ENCODE results near the gene UBTD2. TPM values are rescaled to one million over a fixed set of nuclear protein-coding genes. Genes with fewer than 3 reads are reported as not detected.

UBTD2 gene
- polyA plus RNA-seq, 6 donors from 2014 or later: 3.2 to 5.7 (median 4.1) TPM; not detected in 1

DNA sequence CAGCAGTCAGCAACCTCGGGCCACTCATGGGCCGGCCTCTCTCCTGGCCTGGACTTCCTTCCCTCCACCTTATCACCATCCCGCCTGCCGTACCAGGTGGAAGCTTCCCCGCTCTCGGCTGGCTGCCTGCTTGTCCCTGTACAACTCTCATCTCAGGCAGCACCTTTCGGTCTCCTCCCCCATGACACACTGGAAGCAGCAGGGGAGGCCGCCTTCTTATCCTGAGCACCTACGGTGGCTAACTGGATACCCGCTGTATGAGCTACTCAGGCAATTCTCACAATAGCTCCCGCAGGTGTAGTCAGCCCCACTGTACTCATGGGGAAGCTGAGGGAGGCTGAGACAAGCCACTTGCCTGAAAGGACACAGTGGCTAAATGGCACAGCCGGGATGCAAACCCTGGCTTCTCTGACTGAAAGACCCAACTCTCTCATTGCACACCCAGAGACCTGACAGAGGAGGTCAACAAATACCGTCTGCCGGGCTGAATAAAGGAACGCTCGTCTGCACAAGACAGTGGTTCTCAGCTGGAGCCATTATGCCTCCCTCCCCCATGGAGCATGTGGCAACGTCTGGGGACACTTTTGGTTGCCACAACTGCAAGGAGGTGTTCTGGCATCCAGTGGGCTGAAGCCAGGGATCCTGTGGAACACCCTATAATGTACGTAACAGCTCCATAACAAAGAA, 105.1 kb downstream of the UBTD2 start:
- DNase-seq (no peak), ATAC-seq (ENCODE audit: low read depth in 2 of 2) (no peak)
- H3K27me3 Mint-ChIP-seq: no peaks in the 10 kb centered on the region
- no peaks in the 10 kb centered on the region for H3K36me3 Mint-ChIP-seq
- H3K4me1 Mint-ChIP-seq: peaks cover 63 to 94% (median 89%) of the 10 kb centered on the region in 3 donors
- H3K27ac Mint-ChIP-seq: peak overlapping the region; percentile 96 to 99 (median 97)
- peak overlapping the region; percentile 76 to 92 (median 90) for H3K4me3 Mint-ChIP-seq
- no peaks in the 10 kb centered on the region for H3K9me3 Mint-ChIP-seq

DNA sequence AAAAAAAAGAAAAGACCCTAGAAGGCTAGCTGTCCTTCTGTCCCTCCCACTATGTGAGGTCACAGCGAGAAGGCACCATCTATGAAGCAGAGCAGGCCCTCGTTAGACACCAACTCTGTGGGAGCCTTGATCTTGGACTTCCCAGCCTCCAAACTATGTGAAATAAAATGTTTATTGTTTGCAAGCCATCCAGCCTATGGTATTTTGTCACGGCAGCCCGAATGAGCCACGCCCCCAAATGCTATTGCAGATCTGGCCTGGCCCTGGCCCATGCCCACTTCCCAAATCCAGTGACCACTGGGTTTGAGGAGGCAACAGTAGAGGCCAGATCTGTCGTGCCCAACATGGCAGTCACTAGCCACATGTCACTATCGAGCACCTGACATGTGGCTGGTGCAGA, 106.4 kb downstream of the UBTD2 start:
- ATAC-seq (ENCODE audit: low read depth in 2 of 2) (no peak), DNase-seq (no peak)
- Mint-ChIP-seq H3K27me3 (no peaks in the 10 kb centered on the region), H3K27ac (peak overlapping the region; percentile 72 to 99 (median 96)), H3K4me3 (peak overlapping the region in 7 of 8 donors; percentile 60 to 94 (median 88)), H3K36me3 (no peaks in the 10 kb centered on the region), H3K9me3 (no peaks in the 10 kb centered on the region), H3K4me1 (peaks cover 66 to 97% (median 90%) of the 10 kb centered on the region in 3 donors)

DNA sequence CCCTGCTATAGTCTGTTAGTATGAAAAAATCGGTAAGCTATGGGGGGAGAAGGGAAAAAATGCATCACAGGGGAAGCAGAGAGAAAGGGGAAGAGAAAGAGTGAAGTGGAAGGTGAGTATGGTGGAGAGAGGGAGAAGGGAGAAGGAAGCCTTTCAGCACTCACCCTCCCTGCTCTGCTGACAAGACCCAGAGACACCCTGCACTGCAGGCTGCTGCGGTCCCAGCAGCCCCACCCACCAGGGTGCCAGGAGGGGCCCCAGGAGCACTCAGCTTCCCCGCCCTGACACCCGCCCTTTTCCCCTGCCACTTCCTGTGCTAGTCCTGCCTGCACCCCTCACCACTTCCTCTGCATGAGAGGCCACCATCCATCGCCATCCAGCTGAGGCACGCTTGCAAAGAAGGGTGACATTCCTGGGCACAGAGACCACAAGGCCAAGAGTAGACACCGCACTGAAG, 108.3 kb downstream of the UBTD2 start:
- DNase-seq (peak; percentile 70), ATAC-seq (ENCODE audit: low read depth in 2 of 2) (peak; percentile 66 to 70)
- Mint-ChIP-seq H3K9me3 (no peaks in the 10 kb centered on the region), H3K4me1 (peaks cover 70 to 100% (median 92%) of the 10 kb centered on the region in 3 donors), H3K27ac (peak overlapping the region; percentile 93 to 99 (median 96)), H3K27me3 (no peaks in the 10 kb centered on the region), H3K4me3 (peak overlapping the region; percentile 84 to 94 (median 91)), H3K36me3 (no peaks in the 10 kb centered on the region)

DNA sequence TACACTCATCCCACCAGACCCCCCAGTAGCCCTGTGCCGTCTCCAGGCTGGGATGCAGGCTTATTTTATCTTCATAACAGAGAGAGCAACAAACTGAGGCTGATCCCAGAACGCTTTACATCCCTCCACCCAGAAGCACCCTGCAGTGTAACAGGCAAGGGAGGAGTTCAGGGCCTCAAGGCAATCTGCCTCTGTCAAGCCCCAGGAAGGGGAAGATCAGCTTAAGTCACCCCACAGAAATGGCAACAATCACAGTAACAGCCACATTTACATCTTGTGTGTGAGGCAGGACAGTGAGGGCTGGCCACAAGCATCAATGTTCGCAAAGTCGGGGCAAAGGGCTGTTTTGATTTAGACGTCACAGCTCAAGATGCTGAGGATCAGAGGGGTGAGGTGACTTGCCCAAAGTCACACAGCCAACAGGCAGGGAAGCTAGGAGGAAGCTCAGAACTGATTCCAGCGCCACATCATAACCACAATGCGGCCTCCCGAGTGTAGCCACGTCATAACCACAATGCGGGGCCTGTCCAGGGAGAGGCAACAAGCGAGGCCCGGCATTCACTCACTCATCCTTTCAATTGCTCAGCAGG, 109.9 kb downstream of the UBTD2 start:
- H3K27ac Mint-ChIP-seq: peak overlapping the region; percentile 89 to 99 (median 96)
- H3K9me3 Mint-ChIP-seq: no peaks in the 10 kb centered on the region
- peaks cover 4 to 9% of the 10 kb centered on the region in 2 donors for H3K36me3 Mint-ChIP-seq
- H3K4me3 Mint-ChIP-seq: peak overlapping the region; percentile 84 to 94 (median 91)
- DNase-seq: no peak
- H3K4me1 Mint-ChIP-seq: peaks cover 71 to 100% (median 92%) of the 10 kb centered on the region in 3 donors
- ATAC-seq (ENCODE audit: low read depth in 2 of 2): no peak
- H3K27me3 Mint-ChIP-seq: no peaks in the 10 kb centered on the region

DNA sequence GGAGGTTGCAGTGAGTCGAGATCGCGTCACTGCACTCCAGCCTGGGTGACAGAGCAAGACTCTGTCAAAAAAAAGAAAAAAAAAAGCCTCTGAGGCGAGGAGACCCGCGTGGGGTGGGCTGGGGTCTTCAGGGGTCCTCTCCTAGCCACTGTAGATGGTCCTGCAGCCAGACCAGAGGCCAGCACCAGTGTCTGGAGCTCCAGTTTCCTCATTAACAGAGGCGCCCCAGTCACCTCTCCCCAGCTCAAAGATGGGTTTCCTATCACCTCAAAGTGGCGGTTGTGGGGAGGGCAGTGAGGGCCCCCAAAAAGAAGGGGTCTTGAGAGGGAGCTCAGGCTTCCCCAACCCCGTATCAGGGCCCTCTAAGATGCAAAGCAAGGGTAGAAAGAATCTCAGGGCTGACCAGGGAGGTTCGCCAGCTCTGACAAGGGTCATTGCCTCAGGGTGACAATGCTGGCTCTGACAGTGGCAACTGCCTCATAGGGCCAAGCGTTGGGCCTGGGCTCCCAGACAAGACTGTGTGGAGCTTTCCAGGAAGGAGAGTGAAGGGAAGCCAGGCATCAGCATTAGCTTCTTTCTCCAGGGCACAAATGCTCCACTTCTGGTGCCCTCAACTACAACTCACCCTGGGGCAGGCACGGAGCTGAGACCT, 110.5 kb downstream of the UBTD2 start:
- no peak for ATAC-seq (ENCODE audit: low read depth in 2 of 2)

DNA sequence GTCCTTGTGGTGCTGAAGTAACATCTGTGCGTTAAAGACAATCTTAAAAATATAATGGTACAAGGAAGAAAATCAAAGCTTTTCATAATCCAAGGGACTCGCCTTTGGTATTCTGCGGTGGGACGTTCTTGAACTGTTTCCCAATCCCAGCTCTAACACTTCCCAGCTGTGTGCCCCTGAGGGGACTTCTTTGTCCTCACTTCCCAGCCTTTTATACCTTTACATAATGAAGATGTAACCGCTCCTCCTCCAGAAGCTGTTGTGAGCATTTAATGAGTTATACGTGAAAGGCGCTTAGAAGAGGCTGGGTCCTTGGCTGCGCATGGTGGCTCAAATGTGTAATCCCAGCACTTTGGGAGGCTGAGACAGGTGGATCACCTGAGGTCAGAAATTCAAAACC, 112.4 kb downstream of the UBTD2 start:
- H3K27ac Mint-ChIP-seq: peak overlapping the region in 4 of 6 donors; percentile 65 to 88 (median 82)
- H3K4me1 Mint-ChIP-seq: peaks cover 68 to 97% (median 77%) of the 10 kb centered on the region in 3 donors
- no peaks in the 10 kb centered on the region for H3K9me3 Mint-ChIP-seq
- no peaks in the 10 kb centered on the region for H3K27me3 Mint-ChIP-seq
- peaks cover 4 to 9% of the 10 kb centered on the region in 2 donors for H3K36me3 Mint-ChIP-seq
- ATAC-seq (ENCODE audit: low read depth in 2 of 2): no peak
- DNase-seq: no peak
- H3K4me3 Mint-ChIP-seq: peak overlapping the region in 1 of 8 donors; percentile 5

More for the DNA sequence above, 110.5 kb downstream of the UBTD2 start:
- no peak for DNase-seq
- peak overlapping the region; percentile 33 to 99 (median 58) for H3K27ac Mint-ChIP-seq
- peaks cover 67 to 100% (median 87%) of the 10 kb centered on the region in 3 donors for H3K4me1 Mint-ChIP-seq
- H3K4me3 Mint-ChIP-seq: peak overlapping the region; percentile 84 to 94 (median 91)
- H3K36me3 Mint-ChIP-seq: peaks cover 4 to 9% of the 10 kb centered on the region in 2 donors
- no peaks in the 10 kb centered on the region for H3K27me3 Mint-ChIP-seq
- no peaks in the 10 kb centered on the region for H3K9me3 Mint-ChIP-seq

DNA sequence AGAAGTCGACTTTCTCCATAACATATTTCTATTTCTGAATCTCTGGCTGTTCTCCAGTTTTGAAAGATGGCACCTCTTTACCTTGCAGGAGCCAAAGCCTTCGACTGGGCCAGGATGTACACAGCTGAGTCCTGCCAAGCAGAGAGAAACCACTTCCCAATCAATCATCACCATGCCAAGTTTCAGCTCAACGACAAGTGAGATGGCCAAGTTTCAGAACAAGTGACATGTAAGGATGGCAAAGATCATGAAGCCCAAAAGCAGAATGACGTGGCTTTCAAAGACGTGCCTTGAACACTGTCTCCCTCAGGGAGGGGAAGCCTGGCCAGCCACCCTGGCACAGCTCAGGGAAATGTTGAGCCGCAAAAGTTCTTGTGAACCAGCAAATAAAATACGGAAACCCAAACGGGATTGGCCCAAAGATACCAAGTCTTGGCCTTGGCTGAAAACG, 113.3 kb downstream of the UBTD2 start:
- peaks cover 4 to 9% of the 10 kb centered on the region in 2 donors for H3K36me3 Mint-ChIP-seq
- H3K4me3 Mint-ChIP-seq: peak overlapping the region in 5 of 8 donors; percentile 24 to 74 (median 43)
- DNase-seq (no peak), ATAC-seq (ENCODE audit: low read depth in 2 of 2) (no peak)
- no peaks in the 10 kb centered on the region for H3K9me3 Mint-ChIP-seq
- peaks cover 61 to 97% (median 73%) of the 10 kb centered on the region in 3 donors for H3K4me1 Mint-ChIP-seq
- H3K27ac Mint-ChIP-seq: peak overlapping the region; percentile 35 to 87 (median 82)
- H3K27me3 Mint-ChIP-seq: no peaks in the 10 kb centered on the region

DNA sequence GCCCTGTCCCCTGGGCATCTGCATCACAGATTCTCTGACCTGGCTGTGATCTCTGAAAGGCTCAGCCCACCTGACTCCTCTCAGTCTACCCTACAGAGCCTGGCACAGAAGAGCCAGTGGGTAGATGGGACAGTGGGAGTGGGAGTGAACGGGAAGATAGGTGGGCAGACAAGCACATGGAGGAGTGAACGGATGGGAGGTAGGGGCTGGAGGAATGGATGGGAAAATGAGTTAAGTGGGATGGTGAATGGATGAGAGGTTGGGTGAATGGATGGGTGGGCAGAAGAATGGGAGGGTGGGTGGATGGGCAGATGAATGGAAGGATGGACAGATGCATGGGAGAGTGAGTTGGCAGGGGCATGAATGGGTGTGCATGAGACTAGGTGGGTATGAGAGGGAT, 114.3 kb downstream of the UBTD2 start:
- Mint-ChIP-seq H3K36me3 (peaks cover 4 to 9% of the 10 kb centered on the region in 2 donors), H3K4me3 (peak overlapping the region in 1 of 8 donors; percentile 35), H3K4me1 (peaks cover 53 to 93% (median 71%) of the 10 kb centered on the region in 3 donors), H3K9me3 (no peaks in the 10 kb centered on the region), H3K27ac (peak overlapping the region in 3 of 6 donors; percentile 65 to 96 (median 85)), H3K27me3 (no peaks in the 10 kb centered on the region)
- ATAC-seq (ENCODE audit: low read depth in 2 of 2): no peak
- DNase-seq: no peak

DNA sequence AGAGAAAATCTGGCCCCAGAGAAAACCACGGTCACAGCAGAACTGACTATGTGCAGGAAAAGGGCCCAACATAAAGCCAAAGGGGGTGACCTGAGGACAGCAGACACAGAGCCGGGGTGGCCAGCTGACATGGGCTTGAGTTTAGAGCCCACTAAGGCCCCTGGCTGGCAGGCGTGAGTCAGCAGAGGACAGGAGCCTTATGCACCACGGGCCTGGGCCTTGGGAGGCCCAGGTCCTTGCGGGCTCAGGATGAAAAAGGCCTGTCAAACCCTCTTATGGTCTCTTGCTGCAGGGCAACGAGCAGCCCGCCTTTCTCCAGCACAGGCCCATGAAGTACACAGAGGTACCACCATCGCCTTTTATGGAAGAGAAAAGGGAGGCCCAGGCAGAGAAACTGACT, 115.3 kb downstream of the UBTD2 start:
- H3K4me1 Mint-ChIP-seq: peaks cover 45 to 87% (median 62%) of the 10 kb centered on the region in 3 donors
- H3K27me3 Mint-ChIP-seq: no peaks in the 10 kb centered on the region
- H3K27ac Mint-ChIP-seq: peak overlapping the region in 4 of 6 donors; percentile 26 to 96 (median 82)
- ATAC-seq (ENCODE audit: low read depth in 2 of 2) (no peak), DNase-seq (no peak)
- H3K9me3 Mint-ChIP-seq: no peaks in the 10 kb centered on the region
- peaks cover 4 to 9% of the 10 kb centered on the region in 2 donors for H3K36me3 Mint-ChIP-seq
- H3K4me3 Mint-ChIP-seq: peak overlapping the region in 2 of 8 donors; percentile 21 to 38

DNA sequence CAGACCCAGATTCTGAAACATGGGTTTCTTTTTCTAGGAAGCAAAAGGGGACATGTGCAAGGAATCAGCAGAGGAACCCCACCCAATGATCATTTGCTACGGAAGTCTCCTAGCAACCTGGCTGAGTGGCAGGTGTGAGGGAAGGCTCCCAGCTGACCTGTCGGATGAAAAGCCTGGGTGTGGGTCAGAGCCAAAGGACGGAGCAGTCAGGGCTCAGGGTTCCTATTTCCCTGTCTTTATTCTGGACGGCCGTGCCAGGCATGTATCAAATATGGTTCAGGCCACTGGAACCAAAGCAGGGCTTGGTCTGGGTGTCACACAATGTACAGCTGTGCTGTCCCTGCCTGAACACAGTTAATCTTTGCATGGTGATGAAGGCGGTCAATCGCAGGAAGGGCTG, 115.7 kb downstream of the UBTD2 start:
- Mint-ChIP-seq H3K27me3 (no peaks in the 10 kb centered on the region), H3K4me1 (peaks cover 45 to 87% (median 57%) of the 10 kb centered on the region in 3 donors), H3K4me3 (peak overlapping the region in 1 of 8 donors; percentile 21), H3K36me3 (peaks cover 4 to 9% of the 10 kb centered on the region in 2 donors), H3K27ac (peak overlapping the region in 1 of 6 donors; percentile 58), H3K9me3 (no peaks in the 10 kb centered on the region)
- DNase-seq (no peak), ATAC-seq (ENCODE audit: low read depth in 2 of 2) (no peak)

DNA sequence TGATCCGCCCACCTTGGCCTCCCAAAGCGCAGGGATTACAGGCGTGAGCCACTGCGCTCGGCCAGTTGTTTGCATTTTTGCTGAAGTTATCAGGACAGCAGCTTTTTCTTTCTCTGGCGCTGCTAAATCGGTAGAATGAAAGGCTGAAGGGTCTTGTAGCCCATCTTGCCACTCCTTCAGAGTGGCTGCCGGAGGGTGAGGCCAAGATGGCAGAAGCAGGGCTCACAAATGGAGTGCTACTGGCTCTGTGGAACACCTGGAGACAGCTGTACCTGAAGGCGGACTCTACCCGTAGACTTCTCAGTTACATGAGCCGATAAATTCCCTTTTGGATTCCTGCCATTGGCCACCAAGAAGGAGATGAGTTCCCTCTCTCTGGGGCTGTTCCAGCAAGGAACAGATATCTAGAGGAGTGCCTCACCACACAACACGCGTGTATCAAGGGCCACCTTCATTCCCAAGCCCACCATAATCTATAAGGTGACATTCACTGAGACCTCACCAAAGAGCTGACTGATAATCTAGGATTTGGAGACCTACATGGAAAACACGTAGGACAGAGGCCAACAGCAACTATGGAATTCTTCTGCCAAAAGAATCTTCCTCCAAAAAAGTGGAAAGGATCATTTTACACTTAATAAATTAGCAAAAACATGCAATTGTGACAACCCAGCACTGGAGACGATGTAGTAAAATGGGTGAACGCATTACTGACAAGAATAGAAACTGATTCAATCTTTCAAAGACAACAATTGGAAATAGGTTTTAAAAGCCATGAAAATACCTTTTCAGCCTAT, 117.3 kb downstream of the UBTD2 start:
- no peaks in the 10 kb centered on the region for H3K27me3 Mint-ChIP-seq
- H3K36me3 Mint-ChIP-seq: peaks cover 4 to 9% of the 10 kb centered on the region in 2 donors
- peak overlapping the region in 5 of 6 donors; percentile 42 to 92 (median 60) for H3K27ac Mint-ChIP-seq
- DNase-seq: no peak
- ATAC-seq (ENCODE audit: low read depth in 2 of 2): no peak
- H3K4me1 Mint-ChIP-seq: peaks cover 48 to 85% (median 56%) of the 10 kb centered on the region in 3 donors
- peak overlapping the region in 3 of 8 donors; percentile 16 to 69 (median 50) for H3K4me3 Mint-ChIP-seq
- no peaks in the 10 kb centered on the region for H3K9me3 Mint-ChIP-seq

DNA sequence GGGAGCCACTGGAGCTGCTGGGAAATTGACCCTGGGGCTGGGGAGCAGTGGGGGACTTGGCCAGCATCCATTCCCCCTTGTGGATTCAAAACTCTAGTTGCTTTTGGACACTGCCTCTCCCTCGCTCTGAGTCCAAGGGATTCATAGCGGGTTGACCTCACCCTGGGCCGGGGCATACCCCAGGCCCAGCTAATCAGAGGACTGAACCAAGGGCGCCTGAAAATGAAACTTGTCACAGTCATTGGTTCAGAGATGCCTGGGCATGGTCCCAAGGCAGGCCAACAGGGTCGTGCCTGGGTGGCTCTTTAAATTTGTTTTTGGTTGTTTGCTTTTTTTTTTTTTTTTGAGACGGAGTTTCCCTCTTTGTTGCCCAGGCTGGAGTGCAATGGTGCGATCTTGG, 118.1 kb downstream of the UBTD2 start:
- no peak for DNase-seq
- Mint-ChIP-seq H3K27ac (peak overlapping the region; percentile 42 to 92 (median 60)), H3K4me3 (peak overlapping the region in 5 of 8 donors; percentile 8 to 69 (median 35)), H3K27me3 (no peaks in the 10 kb centered on the region), H3K9me3 (no peaks in the 10 kb centered on the region), H3K36me3 (peaks cover 4 to 9% of the 10 kb centered on the region in 2 donors), H3K4me1 (peaks cover 48 to 84% (median 58%) of the 10 kb centered on the region in 3 donors)
- ATAC-seq (ENCODE audit: low read depth in 2 of 2): peak; percentile 74 to 85

All from naive B cell (primary cell).